Measurements from ENCODE around the gene HMGCL.
A peak's percentile ranks its signal among the peaks of the same experiment; 100 is the strongest.
"Not testable (repeated sequence)": the region's sequence is repeated elsewhere in the genome, so short reads cannot be mapped to it uniquely, and the experiment has no call there.

HMGCL gene

DNA sequence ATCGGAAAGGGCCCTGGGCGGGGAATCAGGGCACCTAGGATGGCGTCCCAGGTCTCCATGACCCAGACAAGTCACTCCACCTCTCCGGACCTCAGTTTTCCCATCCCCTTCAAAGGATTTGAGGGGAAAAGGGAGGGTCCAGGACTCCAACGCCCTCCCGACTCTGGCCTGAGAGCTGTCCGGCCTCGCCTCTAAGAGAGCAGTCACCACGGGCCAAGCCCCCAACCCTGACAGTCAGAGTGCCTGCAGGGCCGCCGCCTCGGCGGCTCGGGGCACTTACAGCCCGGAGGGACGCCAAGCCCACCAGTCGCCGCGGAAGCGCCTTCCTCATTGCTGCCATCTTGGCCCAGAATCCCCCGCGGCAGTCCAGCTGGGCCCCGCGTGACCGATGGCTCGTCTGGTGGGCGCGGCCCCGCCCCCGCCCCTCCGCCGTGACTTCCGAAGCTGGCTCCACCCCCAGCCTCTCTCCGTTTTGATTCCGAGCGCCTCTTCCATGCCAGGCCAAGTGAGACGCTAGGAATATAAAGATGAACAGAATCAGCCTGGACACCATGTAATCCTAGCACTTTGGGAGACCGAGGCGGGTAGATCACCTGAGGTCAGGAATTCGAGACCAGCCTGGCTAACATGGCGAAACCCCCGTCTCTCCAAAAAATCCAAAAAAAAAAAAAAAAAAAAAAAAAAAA is at the start of gene HMGCL:
Gene HMGCL, minus strand, starts transcription at position 354 of the 686 bp plus-strand sequence. Its CDS starts 14 bp downstream, at position 340.
- DNase-seq (ENCODE audit: low read depth, low spot score), result peak; percentile 92

DNA sequence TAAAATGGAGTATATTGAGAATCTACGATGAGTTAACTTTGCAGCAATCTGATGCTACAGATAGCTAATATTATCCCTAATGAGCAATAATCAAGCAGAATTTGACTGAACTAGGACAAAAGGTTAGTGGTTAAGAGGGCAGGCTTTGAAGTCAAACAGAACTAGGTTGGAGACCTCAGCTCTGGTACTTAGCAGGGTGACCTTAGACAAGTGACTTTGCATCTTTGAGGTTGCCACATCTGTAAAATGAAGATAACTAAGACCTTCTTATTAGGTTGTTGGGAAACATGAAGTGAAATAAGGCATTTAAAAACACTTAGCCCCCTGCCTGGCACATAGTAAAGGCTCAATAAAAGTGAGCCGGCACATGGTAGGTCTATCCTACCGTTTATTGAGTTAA is 47.2 kb upstream of the HMGCL start:
- DNase-seq (ENCODE audit: low read depth, low spot score), result no peak

DNA sequence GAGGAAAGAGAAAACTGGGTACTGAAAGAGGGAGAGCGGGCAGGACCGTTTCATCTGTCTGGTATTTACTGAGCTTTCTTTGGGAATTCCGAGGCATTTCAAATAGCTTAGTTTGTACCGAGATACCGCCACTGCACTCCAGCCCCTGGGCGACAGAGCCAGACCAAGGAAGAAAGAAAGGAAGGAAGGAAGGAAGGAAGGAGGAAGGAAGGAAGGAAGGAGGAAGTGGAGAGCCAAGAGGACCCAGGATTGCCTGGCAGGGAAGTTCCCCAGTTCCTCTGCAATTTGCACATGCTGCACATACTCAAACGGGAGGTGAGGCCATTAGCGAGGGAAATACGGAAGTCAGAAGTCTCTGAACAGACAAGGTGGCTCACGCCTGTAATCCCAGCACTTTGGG is 43.8 kb upstream of the HMGCL start:
- peak; percentile 18 for DNase-seq (ENCODE audit: low read depth, low spot score)

DNA sequence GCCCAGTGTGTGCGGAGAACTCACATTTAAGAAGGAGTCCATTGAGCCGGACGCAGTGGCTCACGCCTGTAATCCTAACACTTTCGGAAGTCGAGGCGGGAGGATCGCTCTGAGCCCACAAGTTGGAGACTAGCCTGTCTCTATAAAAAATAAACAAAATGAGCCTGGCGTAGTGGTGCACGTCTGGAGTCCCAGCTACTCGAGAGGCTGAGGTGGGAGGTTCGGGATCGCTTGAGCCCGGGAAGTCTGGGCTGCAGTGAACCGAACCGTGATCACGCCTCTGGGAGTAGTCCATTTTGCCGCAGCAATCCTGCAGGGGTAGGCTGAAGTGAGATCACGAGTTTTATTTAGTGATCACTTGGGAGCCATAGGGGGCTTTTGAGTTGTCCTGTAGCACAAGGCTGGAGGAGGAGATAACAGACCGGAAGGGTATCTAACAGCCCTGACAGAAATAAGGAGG is 43.4 kb upstream of the HMGCL start:
- no peak for DNase-seq (ENCODE audit: low read depth, low spot score)

DNA sequence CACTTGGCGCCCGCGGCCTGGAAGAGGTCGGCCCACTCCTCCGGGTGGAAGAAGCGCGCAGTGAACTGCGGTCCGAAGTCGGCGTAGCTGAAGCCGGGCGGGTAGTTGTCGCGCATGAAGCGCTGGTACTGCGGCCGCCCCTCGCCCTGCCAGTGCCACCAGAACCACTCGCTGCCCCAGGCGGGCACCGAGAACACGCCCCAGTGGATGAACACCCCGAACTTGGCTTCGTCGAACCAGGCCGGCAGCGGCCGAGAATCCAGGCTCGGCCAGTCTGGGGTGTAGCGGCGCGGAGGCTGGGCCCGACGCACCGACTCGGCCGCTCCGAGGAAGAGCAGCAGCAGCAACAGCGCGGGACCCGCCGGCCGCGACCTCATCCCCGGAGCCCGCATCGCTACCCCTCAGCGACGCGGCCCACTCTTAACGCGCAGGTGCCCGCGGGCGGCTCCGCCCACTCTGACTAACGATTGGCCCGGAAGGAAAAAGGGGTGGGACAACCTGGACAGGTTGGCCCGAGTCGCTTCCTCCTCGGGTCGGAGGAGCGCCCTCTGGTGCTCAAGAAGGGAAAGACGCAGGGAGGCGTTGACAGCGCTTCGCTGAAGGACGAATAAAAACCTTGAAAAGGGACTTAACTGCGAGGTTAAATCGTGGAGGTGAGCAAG is 42.8 kb upstream of the HMGCL start, which contains the start of gene FUCA1:
Gene FUCA1, minus strand, starts transcription at position 396 of the 662 bp plus-strand sequence. Its CDS starts 4 bp downstream, at position 392.
- peak; percentile 96 for DNase-seq (ENCODE audit: low read depth, low spot score)

DNA sequence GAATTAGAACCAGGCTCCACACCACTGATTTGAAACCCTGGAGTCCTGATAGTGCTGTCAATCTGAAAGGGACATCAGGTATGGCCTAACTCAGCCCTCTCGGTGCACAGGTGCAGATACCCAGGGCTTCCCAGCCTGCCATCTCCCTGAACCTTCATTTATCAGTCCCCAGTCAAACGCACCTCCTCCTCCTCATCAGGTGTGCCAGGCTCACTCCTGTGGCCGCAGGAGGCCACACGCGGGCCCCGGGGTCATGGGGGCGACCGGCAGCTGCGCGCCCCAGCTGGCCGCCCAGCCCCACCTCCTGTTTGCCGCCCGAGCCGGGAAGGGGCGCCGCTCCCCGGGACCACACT is 42.3 kb upstream of the HMGCL start:
- DNase-seq (ENCODE audit: low read depth, low spot score), result no peak

DNA sequence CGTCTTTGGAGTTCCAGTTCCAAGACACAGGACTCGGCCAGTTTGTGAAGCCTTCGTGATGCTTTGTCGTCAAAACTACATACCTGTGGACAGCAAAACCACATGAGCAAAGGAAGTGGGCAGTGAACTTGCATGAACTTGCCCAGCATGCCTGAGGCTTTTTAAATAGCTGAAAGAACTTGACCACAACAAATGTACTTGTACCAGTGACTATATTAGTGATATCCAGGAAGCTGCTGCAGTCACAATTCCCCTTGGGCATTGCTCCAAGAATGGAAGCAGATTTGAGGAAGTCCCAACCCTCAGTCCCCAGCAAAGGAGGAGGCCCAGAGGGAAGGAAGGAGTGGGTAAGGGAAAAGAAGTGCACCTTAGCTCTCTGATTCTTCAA is 40.3 kb upstream of the HMGCL start:
- DNase-seq (ENCODE audit: low read depth, low spot score), result no peak

DNA sequence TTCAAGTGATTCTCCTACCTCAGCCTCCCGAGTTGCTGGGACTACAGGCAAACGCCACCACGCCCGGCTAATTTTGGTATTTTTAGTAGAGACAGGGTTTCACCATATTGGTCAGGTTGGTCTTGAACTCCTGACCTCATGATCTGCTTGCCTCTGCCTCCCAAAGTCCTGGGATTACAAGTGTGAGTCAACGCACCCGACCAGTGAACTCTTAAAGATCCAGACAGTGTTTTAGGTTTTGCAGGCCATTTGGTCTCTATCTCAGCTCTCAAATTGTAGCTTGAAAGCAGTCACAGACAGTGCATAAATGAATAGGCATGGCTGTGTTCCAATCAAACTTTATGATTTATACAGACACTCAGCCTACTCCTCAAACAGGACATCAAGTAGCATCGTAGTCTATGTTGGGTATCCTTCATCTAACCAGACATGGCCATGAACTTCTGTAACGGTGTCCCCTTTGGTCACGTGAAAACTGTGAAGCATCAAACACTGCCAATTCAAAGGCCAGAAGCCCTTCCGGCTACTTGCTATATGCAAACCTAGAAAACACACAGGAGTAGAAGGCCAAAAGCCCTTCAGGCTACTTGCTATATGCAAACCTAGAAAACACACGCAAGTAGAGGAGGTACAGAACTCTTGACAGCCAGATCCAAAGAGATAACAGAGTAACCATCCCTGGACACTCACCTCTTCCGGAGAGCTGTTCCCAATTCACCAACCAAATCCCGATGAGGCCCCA is 39.7 kb upstream of the HMGCL start:
- no peak for DNase-seq (ENCODE audit: low read depth, low spot score)

DNA sequence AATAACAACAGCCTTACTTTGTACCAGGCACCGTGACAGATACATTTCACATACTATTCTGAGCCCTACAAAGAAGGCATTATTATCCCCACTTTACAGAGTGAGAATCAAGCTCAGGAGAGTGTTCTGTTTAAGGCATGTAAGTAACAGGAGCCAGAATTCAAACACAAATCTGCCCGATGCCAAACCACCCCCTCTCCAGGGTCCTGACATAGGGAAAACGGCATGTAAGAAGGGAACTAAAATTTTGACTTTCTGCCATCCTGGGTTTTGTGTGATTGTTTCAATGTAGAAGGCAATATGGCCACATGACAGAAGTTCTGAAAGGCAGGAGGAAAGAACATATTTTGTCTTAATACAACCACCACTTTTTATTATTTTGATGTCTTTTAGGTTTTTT is 37.4 kb upstream of the HMGCL start:
- no peak for DNase-seq (ENCODE audit: low read depth, low spot score)

DNA sequence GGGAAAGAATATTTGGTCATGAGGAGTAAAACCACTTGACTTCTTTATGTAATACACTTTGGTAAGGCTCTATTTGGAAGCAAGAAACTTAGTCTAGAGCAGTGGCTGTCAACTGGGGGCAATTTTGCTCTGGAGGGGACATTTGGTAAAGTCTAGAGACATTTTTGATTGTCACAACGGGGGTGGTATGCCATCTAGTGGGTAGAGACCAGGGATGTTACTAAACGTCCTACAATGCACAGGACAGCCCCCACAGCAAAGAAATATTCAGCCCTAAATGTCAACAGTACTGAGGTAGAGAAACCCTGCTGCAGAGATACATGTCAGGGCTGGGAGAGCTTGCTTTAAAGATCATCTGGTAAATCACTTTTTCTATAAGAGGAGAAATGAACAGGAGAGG is 29.3 kb upstream of the HMGCL start:
- DNase-seq (ENCODE audit: low read depth, low spot score), result no peak

DNA sequence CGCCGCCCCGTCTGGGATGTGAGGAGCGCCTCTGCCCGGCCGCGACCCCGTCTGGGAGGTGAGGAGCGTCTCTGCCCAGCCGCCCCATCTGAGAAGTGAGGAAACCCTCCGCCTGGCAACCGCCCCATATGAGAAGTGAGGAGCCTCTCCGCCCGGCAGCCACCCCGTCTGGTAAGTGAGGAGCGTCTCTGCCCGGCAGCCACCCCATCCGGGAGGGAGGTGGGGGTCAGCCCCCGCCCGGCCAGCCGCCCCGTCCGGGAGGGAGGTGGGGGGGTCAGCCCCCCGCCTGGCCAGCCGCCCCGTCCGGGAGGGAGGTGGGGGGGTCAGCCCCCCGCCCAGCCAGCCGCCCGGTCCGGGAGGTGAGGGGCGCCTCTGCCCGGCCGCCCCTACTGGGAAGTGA is 27.9 kb upstream of the HMGCL start:
- DNase-seq (ENCODE audit: low read depth, low spot score), result not testable (repeated sequence)

DNA sequence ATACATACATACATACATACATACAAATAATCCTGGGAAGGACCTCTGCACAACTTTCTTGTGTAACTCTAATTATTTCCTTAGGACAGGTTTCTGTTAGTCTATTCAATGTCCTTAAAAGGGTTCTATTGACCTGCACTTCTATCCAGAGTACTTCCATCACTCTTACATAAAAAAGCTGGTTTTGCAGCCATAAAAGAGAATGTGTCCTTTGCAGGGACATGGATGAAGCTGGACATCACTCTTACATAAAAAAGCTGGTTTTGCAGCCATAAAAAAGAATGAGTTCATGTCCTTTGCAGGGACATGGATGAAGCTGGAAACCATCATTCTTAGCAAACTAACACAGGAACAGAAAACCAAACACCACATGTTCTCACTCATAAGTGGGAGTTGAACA is 26.2 kb upstream of the HMGCL start:
- not testable (repeated sequence) for DNase-seq (ENCODE audit: low read depth, low spot score)

DNA sequence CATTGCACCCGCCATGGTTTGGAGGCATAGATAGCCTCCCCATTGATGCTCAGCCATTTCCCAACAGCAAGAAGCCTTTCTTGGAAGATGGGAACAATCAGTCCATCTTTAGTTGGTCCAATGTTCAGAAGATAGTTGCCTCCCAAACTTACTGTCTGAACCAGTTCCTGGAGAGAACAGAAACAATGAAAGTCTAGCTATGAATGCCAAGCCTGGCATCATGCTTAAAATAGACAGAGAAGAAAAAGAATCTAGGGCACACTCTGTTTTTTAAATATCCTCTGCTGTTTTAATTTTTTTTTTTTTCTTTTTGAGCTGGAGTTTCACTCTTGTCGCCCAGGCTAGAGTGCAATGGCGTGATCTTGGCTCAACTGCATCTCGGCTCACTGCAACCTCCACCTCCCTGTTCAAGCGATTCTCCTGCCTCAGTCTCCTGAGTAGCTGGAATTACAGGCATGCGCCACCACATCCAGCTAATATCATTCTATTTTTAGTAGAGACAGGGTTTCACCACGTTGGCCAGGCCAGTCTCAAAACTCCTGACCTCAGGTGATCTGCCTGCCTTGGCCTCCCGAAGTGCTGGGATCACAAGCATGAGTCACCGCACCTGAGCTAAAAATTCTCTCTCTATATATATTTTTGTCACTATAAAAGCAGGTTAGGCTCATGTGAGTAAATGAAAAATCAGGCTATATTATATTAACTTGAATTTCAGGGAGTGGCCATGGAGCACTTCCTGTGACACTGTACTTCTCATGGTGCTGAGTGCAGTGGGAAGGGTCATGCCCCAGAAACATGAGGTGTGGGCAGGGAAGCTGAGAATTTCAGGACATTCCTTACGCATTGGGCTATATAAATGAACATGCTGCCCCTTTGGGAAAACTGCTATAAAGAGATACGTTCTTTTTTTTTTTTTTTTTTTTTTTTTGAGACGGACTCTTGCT is 23.7 kb upstream of the HMGCL start:
- no peak for DNase-seq (ENCODE audit: low read depth, low spot score)

DNA sequence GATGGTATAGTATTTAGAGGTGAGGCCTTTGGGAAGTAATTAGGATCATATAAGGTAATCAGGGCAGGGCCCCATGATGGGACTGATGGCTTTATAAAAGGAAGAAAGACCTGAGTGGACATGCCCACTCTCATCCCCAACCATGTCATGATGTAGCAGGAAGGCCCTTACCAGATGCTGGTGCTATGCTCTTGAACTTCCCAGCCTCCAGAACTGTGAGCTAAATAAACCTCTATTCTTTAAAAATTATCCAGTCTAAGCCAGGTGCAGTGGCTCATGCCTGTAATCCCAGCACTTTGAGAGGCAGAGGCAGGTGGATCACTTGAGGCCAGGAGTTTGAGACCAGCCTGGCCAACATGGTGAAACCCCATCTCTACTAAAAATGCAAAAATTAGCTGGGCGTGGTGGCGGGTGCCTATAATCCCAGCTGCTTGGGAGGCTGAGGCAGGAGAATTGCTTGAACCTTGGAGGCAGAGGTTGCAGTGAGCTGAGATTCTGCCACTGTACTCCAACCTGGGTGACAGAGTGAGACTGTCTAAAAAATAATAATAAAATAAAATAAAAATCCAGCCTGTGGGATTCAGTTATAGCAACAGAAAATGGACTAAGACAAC is 22.4 kb upstream of the HMGCL start:
- DNase-seq (ENCODE audit: low read depth, low spot score), result not testable (repeated sequence)

DNA sequence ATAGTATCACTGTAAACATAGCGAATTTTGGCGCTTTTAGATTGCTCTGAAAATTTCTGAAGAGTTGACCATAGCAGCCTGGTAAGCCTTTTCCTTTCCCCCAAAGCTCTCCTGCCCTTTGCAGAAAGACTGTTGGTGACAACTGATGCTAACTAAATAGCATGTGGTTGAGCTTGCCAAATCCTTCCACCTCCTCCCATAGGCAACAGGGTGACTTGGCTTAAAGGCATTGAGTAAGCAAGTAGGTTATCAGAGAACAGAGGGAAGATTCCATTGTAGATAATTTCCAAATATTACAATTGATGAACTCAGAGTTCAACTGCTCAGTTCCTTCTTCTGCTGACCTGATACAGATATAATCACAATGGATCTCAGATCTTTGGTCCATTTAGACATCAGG is 19.9 kb upstream of the HMGCL start:
- no peak for DNase-seq (ENCODE audit: low read depth, low spot score)

DNA sequence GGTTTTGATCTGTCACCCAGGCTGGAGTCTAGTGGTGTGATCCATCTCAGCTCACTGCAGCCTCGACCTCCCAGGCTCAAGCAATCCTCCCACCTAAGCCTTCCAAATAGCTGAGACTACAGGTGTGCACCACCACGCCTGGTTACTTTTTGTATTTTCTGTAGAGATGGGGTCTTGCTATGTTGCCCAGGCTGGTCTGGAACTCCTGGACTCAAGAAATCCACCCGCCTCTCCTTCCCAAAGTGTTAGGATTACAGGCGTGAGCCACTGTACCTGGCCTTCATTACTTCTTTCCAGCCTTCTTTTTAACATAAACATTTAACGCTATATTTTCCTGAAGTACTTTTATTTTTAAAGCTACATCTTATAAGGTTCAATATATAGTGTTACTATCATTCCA is 18.4 kb upstream of the HMGCL start:
- no peak for DNase-seq (ENCODE audit: low read depth, low spot score)

DNA sequence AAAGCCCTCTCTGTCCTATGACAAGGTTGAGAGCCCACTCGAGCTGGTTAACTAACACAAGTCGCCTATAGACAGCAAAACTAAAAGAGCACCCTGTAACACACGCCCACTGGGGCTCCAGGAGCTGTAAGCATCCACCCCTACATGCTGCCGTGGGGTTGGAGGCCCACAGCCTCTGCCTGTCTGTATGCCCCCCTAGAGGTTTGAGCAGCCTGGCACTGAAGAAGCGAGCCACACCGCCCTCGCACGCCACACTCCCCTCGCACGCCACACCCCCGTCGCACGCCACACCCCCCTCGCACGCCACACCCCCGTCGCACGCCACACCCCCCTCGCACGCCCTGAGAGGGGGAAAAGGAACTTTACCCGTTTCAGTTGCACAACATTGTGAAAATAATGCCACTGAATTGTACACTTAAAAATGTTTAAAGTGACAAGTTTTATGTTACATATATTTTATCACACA is 13.2 kb upstream of the HMGCL start:
- peak; percentile 50 for DNase-seq (ENCODE audit: low read depth, low spot score)

DNA sequence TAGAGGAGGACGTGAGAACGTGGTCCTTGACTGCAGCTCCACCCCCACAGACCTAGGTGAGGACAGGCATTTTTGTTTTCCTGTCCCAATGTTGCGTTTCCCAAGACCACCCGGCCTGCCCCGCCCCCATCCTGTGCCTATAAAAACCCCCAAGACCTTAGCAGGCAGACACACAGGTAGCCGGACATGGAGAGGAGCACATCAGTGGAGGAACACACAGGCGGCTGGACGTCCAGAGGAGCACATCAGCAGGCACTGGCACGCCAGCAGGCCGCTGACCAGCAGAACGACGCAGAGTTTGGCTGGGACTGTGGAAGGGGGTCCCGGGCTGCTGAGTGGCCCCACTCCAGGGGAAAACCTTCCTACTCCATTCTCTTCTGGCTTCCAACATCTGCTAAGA is 12.7 kb upstream of the HMGCL start:
- peak; percentile 34 for DNase-seq (ENCODE audit: low read depth, low spot score)

DNA sequence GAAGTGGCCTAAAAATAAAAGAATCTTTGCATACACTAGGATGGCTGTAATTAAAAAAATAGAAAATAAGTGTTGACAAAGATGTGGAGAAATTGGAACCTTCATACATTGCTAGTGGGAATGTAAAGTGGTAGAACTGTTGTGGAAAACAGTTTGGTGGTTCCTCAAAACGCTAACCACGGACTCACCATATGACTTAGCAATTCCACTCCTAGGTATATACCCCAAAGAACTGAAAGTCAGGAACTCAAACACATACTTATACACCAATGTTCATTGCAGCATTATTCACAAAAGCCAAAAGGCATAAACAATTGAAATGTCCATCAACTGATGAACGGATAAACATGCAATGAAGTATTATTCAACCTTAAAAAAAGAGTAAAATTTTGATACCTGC is 10.8 kb upstream of the HMGCL start:
- DNase-seq (ENCODE audit: low read depth, low spot score), result no peak

DNA sequence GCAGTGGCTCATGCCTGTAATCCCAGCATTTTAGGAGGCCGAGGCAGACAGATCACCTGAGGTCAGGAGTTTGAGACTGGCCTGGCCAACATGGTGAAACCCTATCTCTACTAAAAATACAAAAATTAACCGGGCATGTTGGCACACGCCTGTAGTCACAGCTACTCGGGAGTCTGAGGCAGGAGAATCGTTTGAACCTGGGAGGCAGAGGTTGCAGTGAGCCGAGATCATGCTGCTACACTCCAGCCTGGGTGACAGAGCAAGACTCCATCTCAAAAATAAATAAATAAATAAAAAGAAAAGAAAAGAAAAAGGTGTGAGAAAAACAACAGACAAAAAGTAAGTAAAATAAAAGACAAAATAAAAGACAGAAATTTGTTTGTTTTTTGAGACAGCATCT is 8.9 kb upstream of the HMGCL start:
- not testable (repeated sequence) for DNase-seq (ENCODE audit: low read depth, low spot score)

DNA sequence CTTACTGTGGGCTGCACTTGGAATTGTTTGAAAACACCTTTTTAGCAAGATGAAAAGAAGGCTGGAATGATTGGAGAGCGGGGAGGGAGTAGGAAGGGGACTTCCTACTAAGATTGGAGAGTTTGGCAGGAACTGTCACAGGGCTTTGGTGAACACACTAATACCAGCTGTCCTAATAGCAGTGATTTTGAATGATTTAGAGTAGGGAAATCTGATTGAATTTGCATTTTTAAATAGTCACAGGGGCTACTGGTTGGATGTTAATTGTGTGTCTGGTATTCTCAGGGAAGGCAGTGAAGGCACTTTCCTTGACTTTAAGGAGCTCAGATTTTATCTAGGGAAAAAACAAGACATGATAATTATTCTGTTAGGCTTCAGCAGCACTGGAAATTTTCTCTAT is 2.5 kb upstream of the HMGCL start:
- DNase-seq (ENCODE audit: low read depth, low spot score), result no peak

Measured in ELF-1 (cell line).